Measurements from ENCODE around the gene AMH.

AMH gene

GRCh38 chr19:2283835-2284507, 34.8 kb downstream of the AMH start:
- Histone ChIP-seq H2AFZ (ENCODE audit: insufficient read depth, low read length, poor library complexity) (no peak overlapping the region), H4K12ac (ENCODE audit: low read depth, low read length) (no peak overlapping the region), H3K27ac (ENCODE audit: low read depth, low read length) (no peak overlapping the region), H3K79me2 (ENCODE audit: control insufficient read depth, insufficient read depth, low read length, poor library complexity) (no peaks in the 10 kb centered on the region), H2BK5ac (ENCODE audit: low read depth, low read length, poor library complexity) (no peak overlapping the region), H3K18ac (ENCODE audit: low read length) (no peak overlapping the region), H2BK120ac (ENCODE audit: insufficient read depth, low read length, poor library complexity) (no peak overlapping the region), H3K23ac (ENCODE audit: low read length) (no peak overlapping the region), H4K8ac (ENCODE audit: low read depth, low read length) (no peak overlapping the region), H3K4me2 (ENCODE audit: low read length) (no peak overlapping the region), H3K14ac (ENCODE audit: low read length) (no peak overlapping the region), H3K4ac (ENCODE audit: low read depth, low read length) (no peak overlapping the region), H3K9ac (ENCODE audit: low read length) (no peak overlapping the region), H3K4me3 (ENCODE audit: low read depth, low read length) (no peak overlapping the region), H3K4me1 (ENCODE audit: control insufficient read depth in 1 of 2, insufficient read depth in 2 of 2, low read length in 2 of 2) (peaks cover 7 to 8% of the 10 kb centered on the region in 2 experiments), H2AK5ac (ENCODE audit: low read length) (no peak overlapping the region), H3K79me1 (ENCODE audit: low read length) (peaks cover 3% of the 10 kb centered on the region), H2BK12ac (ENCODE audit: low read length) (no peak overlapping the region), H3K9me3 (ENCODE audit: insufficient read depth, low read depth, low read length) (peaks cover 6% of the 10 kb centered on the region), H4K91ac (ENCODE audit: low read depth, low read length) (no peak overlapping the region), H3K36me3 (ENCODE audit: control insufficient read depth in 1 of 2, insufficient read depth in 2 of 2, low read length in 2 of 2) (no peaks in the 10 kb centered on the region), H3K27me3 (ENCODE audit: insufficient read depth, low read length) (peaks cover 14% of the 10 kb centered on the region)
- DNase-seq: no peak
- no CpG with 5 or more reads among the region's 8 CpGs for WGBS (ENCODE audit: extremely low coverage, insufficient coverage, insufficient read length)

- Histone ChIP-seq H4K12ac (ENCODE audit: low read depth, low read length) (no peak overlapping the region), H3K4ac (ENCODE audit: low read depth, low read length) (no peak overlapping the region), H3K79me2 (ENCODE audit: control insufficient read depth, insufficient read depth, low read length, poor library complexity) (no peaks in the 10 kb centered on the region), H2BK120ac (ENCODE audit: insufficient read depth, low read length, poor library complexity) (no peak overlapping the region), H3K9ac (ENCODE audit: low read length) (no peak overlapping the region), H2BK5ac (ENCODE audit: low read depth, low read length, poor library complexity) (no peak overlapping the region), H3K79me1 (ENCODE audit: low read length) (peaks cover 3% of the 10 kb centered on the region), H3K4me3 (ENCODE audit: low read depth, low read length) (no peak overlapping the region), H3K27me3 (ENCODE audit: insufficient read depth, low read length) (peaks cover 40% of the 10 kb centered on the region), H4K8ac (ENCODE audit: low read depth, low read length) (no peak overlapping the region), H3K36me3 (ENCODE audit: control insufficient read depth in 1 of 2, insufficient read depth in 2 of 2, low read length in 2 of 2) (no peaks in the 10 kb centered on the region), H3K4me2 (ENCODE audit: low read length) (no peak overlapping the region), H2AFZ (ENCODE audit: insufficient read depth, low read length, poor library complexity) (no peak overlapping the region), H3K9me3 (ENCODE audit: insufficient read depth, low read depth, low read length) (peaks cover 18% of the 10 kb centered on the region), H3K27ac (ENCODE audit: low read depth, low read length) (no peak overlapping the region), H3K23ac (ENCODE audit: low read length) (no peak overlapping the region), H3K18ac (ENCODE audit: low read length) (no peak overlapping the region), H2BK12ac (ENCODE audit: low read length) (no peak overlapping the region), H2AK5ac (ENCODE audit: low read length) (no peak overlapping the region), H3K4me1 (ENCODE audit: control insufficient read depth in 1 of 2, insufficient read depth in 2 of 2, low read length in 2 of 2) (peaks cover 17 to 26% of the 10 kb centered on the region in 2 experiments), H4K91ac (ENCODE audit: low read depth, low read length) (no peak overlapping the region), H3K14ac (ENCODE audit: low read length) (no peak overlapping the region)
- no CpG with 5 or more reads among the region's 20 CpGs for WGBS (ENCODE audit: extremely low coverage, insufficient coverage, insufficient read length)
- no peak for DNase-seq
Observed at GRCh38 chr19:2286402-2287140, 37.4 kb downstream of the AMH start.

GRCh38 chr19:2287585-2288337, 38.6 kb downstream of the AMH start:
- H3K18ac ChIP-seq (ENCODE audit: low read length): no peak overlapping the region
- H2BK12ac ChIP-seq (ENCODE audit: low read length): no peak overlapping the region
- H2BK5ac ChIP-seq (ENCODE audit: low read depth, low read length, poor library complexity): no peak overlapping the region
- no peak overlapping the region for H3K4me2 ChIP-seq (ENCODE audit: low read length)
- no peaks in the 10 kb centered on the region for H3K79me1 ChIP-seq (ENCODE audit: low read length)
- H4K8ac ChIP-seq (ENCODE audit: low read depth, low read length): no peak overlapping the region
- H3K4me1 ChIP-seq (ENCODE audit: control insufficient read depth in 1 of 2, insufficient read depth in 2 of 2, low read length in 2 of 2): peaks cover 9 to 20% of the 10 kb centered on the region in 2 experiments
- H2AK5ac ChIP-seq (ENCODE audit: low read length): no peak overlapping the region
- DNase-seq: no peak
- no peaks in the 10 kb centered on the region for H3K36me3 ChIP-seq (ENCODE audit: control insufficient read depth in 1 of 2, insufficient read depth in 2 of 2, low read length in 2 of 2)
- H3K23ac ChIP-seq (ENCODE audit: low read length): no peak overlapping the region
- peaks cover 20% of the 10 kb centered on the region for H3K9me3 ChIP-seq (ENCODE audit: insufficient read depth, low read depth, low read length)
- no peak overlapping the region for H3K4ac ChIP-seq (ENCODE audit: low read depth, low read length)
- no peak overlapping the region for H2BK120ac ChIP-seq (ENCODE audit: insufficient read depth, low read length, poor library complexity)
- no peak overlapping the region for H3K9ac ChIP-seq (ENCODE audit: low read length)
- H4K91ac ChIP-seq (ENCODE audit: low read depth, low read length): no peak overlapping the region
- WGBS (ENCODE audit: extremely low coverage, insufficient coverage, insufficient read length): no CpG with 5 or more reads among the region's 13 CpGs
- no peak overlapping the region for H3K14ac ChIP-seq (ENCODE audit: low read length)
- no peak overlapping the region for H3K27ac ChIP-seq (ENCODE audit: low read depth, low read length)
- no peaks in the 10 kb centered on the region for H3K79me2 ChIP-seq (ENCODE audit: control insufficient read depth, insufficient read depth, low read length, poor library complexity)
- H2AFZ ChIP-seq (ENCODE audit: insufficient read depth, low read length, poor library complexity): no peak overlapping the region
- no peak overlapping the region for H4K12ac ChIP-seq (ENCODE audit: low read depth, low read length)
- no peak overlapping the region for H3K4me3 ChIP-seq (ENCODE audit: low read depth, low read length)
- peaks cover 49% of the 10 kb centered on the region for H3K27me3 ChIP-seq (ENCODE audit: insufficient read depth, low read length)

DNA sequence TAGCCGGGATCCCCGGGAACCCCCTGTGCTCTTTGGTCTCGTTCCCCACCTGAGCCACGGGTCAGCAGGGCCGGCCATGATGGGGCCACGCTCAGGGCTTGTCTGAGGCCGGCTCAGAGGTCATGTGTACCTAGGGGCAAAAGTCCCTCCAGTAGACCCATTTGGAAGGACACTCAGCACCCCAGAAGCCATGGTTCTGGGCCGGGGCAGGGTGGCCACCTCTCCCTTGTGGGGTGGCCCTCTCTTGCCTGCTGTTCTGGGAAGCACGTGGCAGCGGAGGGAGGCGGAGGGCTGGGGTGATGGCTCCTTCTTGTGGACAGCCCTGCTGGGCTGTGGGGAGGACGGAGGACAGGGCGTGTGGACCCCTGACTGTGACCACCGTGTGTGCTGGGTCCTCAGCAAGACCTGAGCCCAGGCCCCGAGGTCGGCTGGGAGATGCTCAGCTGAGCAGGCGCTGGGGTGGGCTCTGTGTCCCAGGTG, 39.3 kb downstream of the AMH start:
- Histone ChIP-seq H2BK5ac (ENCODE audit: low read depth, low read length, poor library complexity) (no peak overlapping the region), H2BK12ac (ENCODE audit: low read length) (no peak overlapping the region), H3K36me3 (ENCODE audit: control insufficient read depth in 1 of 2, insufficient read depth in 2 of 2, low read length in 2 of 2) (no peaks in the 10 kb centered on the region), H3K79me2 (ENCODE audit: control insufficient read depth, insufficient read depth, low read length, poor library complexity) (no peaks in the 10 kb centered on the region), H3K9ac (ENCODE audit: low read length) (no peak overlapping the region), H4K12ac (ENCODE audit: low read depth, low read length) (no peak overlapping the region), H4K8ac (ENCODE audit: low read depth, low read length) (no peak overlapping the region), H3K27me3 (ENCODE audit: insufficient read depth, low read length) (peaks cover 49% of the 10 kb centered on the region), H3K4me2 (ENCODE audit: low read length) (no peak overlapping the region), H2AK5ac (ENCODE audit: low read length) (no peak overlapping the region), H3K23ac (ENCODE audit: low read length) (no peak overlapping the region), H3K18ac (ENCODE audit: low read length) (no peak overlapping the region), H3K27ac (ENCODE audit: low read depth, low read length) (no peak overlapping the region), H3K4ac (ENCODE audit: low read depth, low read length) (no peak overlapping the region), H2AFZ (ENCODE audit: insufficient read depth, low read length, poor library complexity) (no peak overlapping the region), H4K91ac (ENCODE audit: low read depth, low read length) (no peak overlapping the region), H3K4me3 (ENCODE audit: low read depth, low read length) (no peak overlapping the region), H3K9me3 (ENCODE audit: insufficient read depth, low read depth, low read length) (peaks cover 20% of the 10 kb centered on the region), H3K14ac (ENCODE audit: low read length) (no peak overlapping the region), H3K79me1 (ENCODE audit: low read length) (no peaks in the 10 kb centered on the region), H2BK120ac (ENCODE audit: insufficient read depth, low read length, poor library complexity) (no peak overlapping the region), H3K4me1 (ENCODE audit: control insufficient read depth in 1 of 2, insufficient read depth in 2 of 2, low read length in 2 of 2) (peaks cover 9 to 20% of the 10 kb centered on the region in 2 experiments)
- no peak for DNase-seq
- whole genome bisulfite sequencing (ENCODE audit: extremely low coverage, insufficient coverage, insufficient read length): no CpG with 5 or more reads among the region's 17 CpGs
